K562 (cell line): ENCODE data around the gene TRIM24. TPM values are rescaled to one million over a fixed set of nuclear protein-coding genes. Genes with fewer than 3 reads are reported as not detected.

ENCODE experiments used
- ATAC-seq: fragments of 200-7000 bp; cut with Tn5 transposase; 3 replicates; pipeline ENCODE4 v1.9.1; 2020; ENCODE audit warnings: moderate library complexity
- BruUV-seq: library from RNA; stranded (reverse); fragments of 400-500 nt; replicated peaks from 2 replicates; lab custom pipeline; 2021; lab: Mats Ljungman, UMichigan
- CTCF ChIA-PET: fragments of 300-600 bp; formaldehyde crosslinking; extraction: SDS; loops from one replicate; lab custom pipeline; 2021; ENCODE audit warnings: low intra/inter-chr PET ratio; lab: Yijun Ruan, JAX
- POLR2A ChIA-PET: fragments of 300-600, 350-650 bp; sonication (Branson Sonifier 250); formaldehyde crosslinking; extraction: SDS; loops from one replicate; lab custom pipeline; 2021; ENCODE audit warnings: antibody characterized with exemption, inconsistent platforms; lab: Yijun Ruan, JAX
- DNase-seq, 4 experiments: peaks; one replicate each; pipeline versions ENCODE4 v3.0.0 to v3.0.0-alpha.2; 2011 to 2018; ENCODE audit warnings: low spot score in 3 of 4, mixed read lengths in 3 of 4; ENCODE audit errors: extremely low read depth in 1 of 4
- FAIRE-seq: peaks from 2 replicates; lab custom pipeline; 2011; peaks lifted over from hg19 to GRCh38; lab: Jason Lieb, UNC
- H2AFZ ChIP-seq: 2 replicates; pipeline ENCODE4 v1.6.0; 2011; ENCODE audit warnings: low read depth, low read length, control low read depth, inconsistent platforms
- H3K27ac ChIP-seq: fragments of 200-600 bp; 3 replicates; pipeline ENCODE4 v1.8.0; 2011; ENCODE audit warnings: low read depth, mild to moderate bottlenecking, control low read depth, inconsistent platforms, low read length, moderate library complexity, mixed read lengths; ENCODE audit errors: extremely low read depth
- H3K27me3 ChIP-seq, 2 experiments: fragments of 300-600 bp in 1 of 2; 2 replicates in 1 of 2; 3 replicates in 1 of 2; pipeline versions ENCODE4 v1.6.0 to v1.8.0; 2011; ENCODE audit warnings: inconsistent platforms in 2 of 2, low read length in 2 of 2, mild to moderate bottlenecking in 1 of 2, mixed read lengths in 1 of 2, moderate library complexity in 1 of 2; ENCODE audit not compliant: control insufficient read depth in 2 of 2, insufficient read depth in 2 of 2
- H3K36me3 ChIP-seq: fragments of 300-600 bp; 3 replicates; pipeline ENCODE4 v1.8.0; 2011; ENCODE audit warnings: mild to moderate bottlenecking, low read length, inconsistent platforms; ENCODE audit not compliant: control insufficient read depth, insufficient read depth
- H3K4me1 ChIP-seq, 2 experiments: fragments of 200-600 bp in 1 of 2; replicated peaks in 1 of 2; 2 replicates in 1 of 2; 3 replicates in 1 of 2; pipeline versions ENCODE4 v1.5.1 to v1.8.0; 2011; ENCODE audit warnings: inconsistent platforms in 2 of 2, low read length in 2 of 2, mild to moderate bottlenecking in 1 of 2, mixed read lengths in 1 of 2, moderate library complexity in 1 of 2; ENCODE audit not compliant: control insufficient read depth in 2 of 2, insufficient read depth in 2 of 2
- H3K4me2 ChIP-seq: 2 replicates; pipeline ENCODE4 v1.6.1; 2011; ENCODE audit warnings: low read length, control low read depth, inconsistent platforms, mixed read lengths; ENCODE audit not compliant: insufficient read depth
- H3K4me3 ChIP-seq: fragments of 200-600 bp; sonication (generic), shearing (Covaris generic); 2 replicates; pipeline ENCODE4 v1.5.1; 2016; ENCODE audit warnings: control low read depth, inconsistent platforms
- H3K79me2 ChIP-seq: fragments of 200-600 bp; 3 replicates; pipeline ENCODE4 v1.8.0; 2011; ENCODE audit warnings: low read length, inconsistent platforms; ENCODE audit not compliant: control insufficient read depth, insufficient read depth
- H3K9ac ChIP-seq, 2 experiments: 2 replicates each; pipeline versions ENCODE4 v1.6.0 to v1.6.1; 2011; ENCODE audit warnings: low read depth in 2 of 2, low read length in 2 of 2, control low read depth in 1 of 2, inconsistent platforms in 1 of 2, mild to moderate bottlenecking in 1 of 2, mixed read lengths in 1 of 2; ENCODE audit not compliant: insufficient read depth in 1 of 2
- H3K9me1 ChIP-seq: one replicate; pipeline ENCODE4 v1.6.0; 2011; ENCODE audit warnings: inconsistent platforms, mild to moderate bottlenecking, low read length, moderate library complexity; ENCODE audit not compliant: control insufficient read depth, insufficient read depth
- H3K9me3 ChIP-seq: replicated peaks from 2 replicates; pipeline ENCODE4 v1.5.1; 2011; ENCODE audit warnings: low read depth, low read length, inconsistent platforms; ENCODE audit not compliant: control insufficient read depth, insufficient read depth
- H4K20me1 ChIP-seq: replicated peaks from 2 replicates; pipeline ENCODE4 v1.6.1; 2011; ENCODE audit warnings: low read length, inconsistent platforms, mixed read lengths; ENCODE audit not compliant: control insufficient read depth, insufficient read depth
- FUS ChIP-seq: fragments of 200-400 bp; formaldehyde crosslinking; optimal IDR thresholded peaks from 2 replicates; pipeline ENCODE3; 2017; ENCODE audit warnings: low read depth, low read length
- HNRNPL ChIP-seq: fragments of 200-400 bp; formaldehyde crosslinking; IDR thresholded peaks from 2 replicates; pipeline ENCODE4 v1.6.1; 2017; ENCODE audit warnings: low read depth, mild to moderate bottlenecking, low read length
- KHSRP ChIP-seq: fragments of 450-650 bp; IDR thresholded peaks from 2 replicates; pipeline ENCODE4 v1.6.1; 2017
- TBP ChIP-seq: optimal IDR thresholded peaks from 2 replicates; pipeline ENCODE3; 2011; ENCODE audit warnings: low read depth, low read length, improper control_type of control experiment
- TRIM28 ChIP-seq: fragments of 450-650 bp; IDR thresholded peaks from 2 replicates; pipeline ENCODE4 v1.6.1; 2017
- ZFP36 ChIP-seq: fragments of 150-350 bp; IDR thresholded peaks from 2 replicates; pipeline ENCODE4 v1.6.1; 2018; ENCODE audit warnings: low read length, low read depth; ENCODE audit not compliant: partially characterized antibody
- ZNF444 ChIP-seq: fragments of 250-450 bp; sonication (Bioruptor Pico); IDR thresholded peaks from 2 replicates; pipeline ENCODE4 v1.4.0; 2020; ENCODE audit warnings: mild to moderate bottlenecking, moderate library complexity
- WGBS: fragments of 100-300 bp; shearing (Covaris generic); methylation state at CpG from one replicate; pipeline ENCODE4 v1.1.6; 2016; ENCODE audit warnings: low coverage, mixed read lengths; ENCODE audit not compliant: insufficient coverage; ENCODE audit errors: missing lambda C conversion rate; 5-methylcytosine and 5-hydroxymethylcytosine counted together
- in situ Hi-C: fragments of 300-500 bp; cut with MboI; formaldehyde crosslinking; loops from 4 replicates; pipeline ENCODE4 v1.15.0; 2018; ENCODE audit warnings: inconsistent platforms, mixed read lengths
- intact Hi-C: fragments of 100-400 bp; cut with micrococcal nuclease; formaldehyde crosslinking; loops from 2 replicates; pipeline ENCODE4 v1.14.2; 2022
- polyA plus RNA-seq, 8 experiments: library from polyadenylated mRNA; depleted of rRNA in 4 of 8; stranded (reverse) in 5 of 8; unstranded in 3 of 8; fragments of >200 nt; fragmentation: Nextera tagmentation in 2 of 8; fragmentation: Illumina TruSeq in 1 of 8; extraction: Ambion mirVana in 2 of 8; extraction: Trizol in 1 of 8; gene quantifications; 2 replicates each; pipeline versions ENCODE4 v1.2.1 to v1.2.3, GENCODE V29; 2011 to 2014; ENCODE audit warnings: inconsistent platforms in 1 of 8, missing spikeins in 1 of 8
- total RNA-seq, 7 experiments: library from RNA; depleted of rRNA in 6 of 7; stranded (reverse); fragments of >200 nt in 6 of 7; fragmentation: Illumina TruSeq in 2 of 7; extraction: Trizol in 2 of 7; gene quantifications; 2 replicates each; pipeline versions ENCODE4 v1.2.1 to v1.2.3, GENCODE V29; 2011 to 2021; ENCODE audit warnings: low replicate concordance in 1 of 7

Gene TRIM24
- total and polyA plus RNA-seq, 9 of the 15 experiments (the other 6 are each of a cell fraction or from before 2014, with no cell fraction given): 13.4 to 74.0 (median 41.7) TPM

DNA sequence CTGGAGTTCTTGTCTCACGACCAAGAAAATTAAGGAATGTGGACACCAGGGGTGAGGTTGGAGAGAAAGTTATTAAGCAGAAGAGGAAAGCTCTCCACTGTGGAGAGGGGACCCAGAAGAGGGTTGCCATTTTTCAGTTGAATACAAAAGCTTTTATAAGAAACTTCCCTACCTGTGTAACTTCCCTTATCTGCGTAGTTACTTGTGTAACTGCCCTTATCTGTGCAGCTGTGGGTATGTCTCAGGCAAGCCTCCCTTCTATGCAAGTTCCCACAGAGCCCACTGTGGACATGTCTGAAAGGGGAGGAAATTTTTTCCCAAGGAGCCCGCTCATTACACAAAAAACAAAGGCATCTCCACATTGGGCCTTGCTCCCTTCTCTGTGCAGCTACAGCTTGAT, 146.2 kb downstream of the TRIM24 start:
- 0 out of 2 replicates have a peak, but pooled peaks cover 2% of the 10 kb centered on the region for H3K9me3 ChIP-seq
- WGBS: 12% methylated on average over 3 of the region's 3 CpGs
- H4K20me1 ChIP-seq: no peaks in the 10 kb centered on the region
- no peak overlapping the region for H2AFZ ChIP-seq
- no peak for TF ChIP-seq TBP
- 0 out of 2 replicates have a peak, but pooled peaks have one; percentile 21 for TF ChIP-seq TRIM28
- TF ChIP-seq ZFP36: peak; percentile 27
- no peak for TF ChIP-seq KHSRP
- no peak for TF ChIP-seq HNRNPL
- TF ChIP-seq FUS: no peak
- no peak for TF ChIP-seq ZNF444 (CRISPR knock-in tag)
- TF ChIP-seq, all 486 proteins: peak for 2
- ATAC-seq: no peak
- H3K4me1 ChIP-seq: peaks cover 0 to 6% of the 10 kb centered on the region in 2 experiments; a peak in 1 of 5 replicates
- ChIA-PET POLR2A (interaction anchor here (0.6 kb wide), 1 partner anchor 200 kb away, joined by 3 read pairs; no protein-coding TSS in a partner anchor), CTCF (no interaction called here)
- H3K27me3 ChIP-seq: peaks cover 0 to 5% of the 10 kb centered on the region in 2 experiments; a peak in 3 of 5 replicates
- no peak overlapping the region for H3K27ac ChIP-seq
- H3K79me2 ChIP-seq: no peaks in the 10 kb centered on the region
- no peaks in the 10 kb centered on the region for H3K9me1 ChIP-seq
- no peak for DNase-seq
- BruUV-seq: no TSS peak
- no peaks in the 10 kb centered on the region for H3K36me3 ChIP-seq
- H3K4me2 ChIP-seq: no peak overlapping the region
- no peak for FAIRE-seq
- intact Hi-C loops: no loop called here
- no peak overlapping the region for H3K4me3 ChIP-seq
- no peak overlapping the region for H3K9ac ChIP-seq
- in situ Hi-C loops: no loop called here
